Gastrocnemius medialis (tissue), 4 donors: ENCODE results near the gene NLRP5. TPM values are rescaled to one million over a fixed set of nuclear protein-coding genes. Genes with fewer than 3 reads are reported as not detected.
A peak's percentile ranks its signal among the peaks of the same experiment; 100 is the strongest.

Source experiments
- ATAC-seq, 2 donors: fragments of 150-250 bp; one replicate each; pipeline ENCODE4 v1.9.1; 2016
- DNase-seq, 2 donors: peaks; one replicate each; pipeline ENCODE4 v3.0.0-alpha.2; 2019
- H3K27ac ChIP-seq, 4 donors: fragments of 200-600 bp; sonication (generic); 1 replicate in 1 of 4; 2 replicates in 3 of 4; pipeline ENCODE4 v1.5.1; 2016 to 2018; ENCODE audit warnings: mild to moderate bottlenecking in 2 of 4, moderate library complexity in 1 of 4
- H3K27me3 ChIP-seq, 3 donors: fragments of 200-600 bp; sonication (generic) in 2 of 3; 1 replicate in 1 of 3; 2 replicates in 2 of 3; pipeline versions ENCODE4 v1.5.1 to v1.6.0; 2016 to 2019; ENCODE audit warnings: mild to moderate bottlenecking in 1 of 3, moderate library complexity in 1 of 3
- H3K36me3 ChIP-seq, 2 donors: fragments of 200-600 bp; sonication (generic) in 1 of 2; one replicate each; pipeline ENCODE4 v1.5.1; 2017 to 2018
- H3K4me1 ChIP-seq, 2 donors: fragments of 200-600 bp; sonication (generic) in 1 of 2; one replicate each; pipeline ENCODE4 v1.5.1; 2016 to 2017; ENCODE audit warnings: mild to moderate bottlenecking in 2 of 2
- H3K4me3 ChIP-seq, 4 donors: fragments of 200-600 bp; sonication (generic) in 3 of 4; 1 replicate in 1 of 4; 2 replicates in 3 of 4; pipeline ENCODE4 v1.5.1; 2016 to 2019; ENCODE audit warnings: mild to moderate bottlenecking in 2 of 4
- H3K9me3 ChIP-seq, 3 donors: fragments of 200-600 bp; sonication (generic) in 2 of 3; 1 replicate in 1 of 3; 2 replicates in 2 of 3; pipeline ENCODE4 v1.5.1; 2016 to 2019
- POLR2A ChIP-seq, 2 donors: fragments of 450-650 bp; IDR thresholded peaks; one replicate each; pipeline ENCODE4 v1.6.1; 2017; ENCODE audit warnings: antibody characterized with exemption in 2 of 2, mild to moderate bottlenecking in 2 of 2, moderate library complexity in 2 of 2
- in situ Hi-C, 4 donors: fragments of 200-750 bp; cut with MboI; loops; one replicate each; pipeline versions ENCODE4 v1.15.0 to v1.8.0; 2017; ENCODE audit warnings: low sequenced_read_pairs in 4 of 4
- intact Hi-C: fragments of 100-400 bp; cut with DNase I; formaldehyde crosslinking; loops from one replicate; pipeline ENCODE4 v1.15.1; 2023; ENCODE audit warnings: low total_unique reads
- total RNA-seq, 4 donors: library from RNA; depleted of rRNA; stranded (reverse); fragments of >200 nt; gene quantifications; one replicate each; pipeline versions ENCODE4 v1.1.0 to v1.2.3, GENCODE V29; 2016
- TF ChIP-seq, protein P1 (sequence below), 5 experiments: fragments of 450-650 bp in 3 of 5; fragments of 200-600 bp in 2 of 5; sonication (generic) in 2 of 5; IDR thresholded peaks in 4 of 5; conservative IDR thresholded peaks in 1 of 5; 1 replicate in 4 of 5; 2 replicates in 1 of 5; pipeline ENCODE4 v1.5.1; 2016 to 2019; ENCODE audit warnings: antibody characterized with exemption in 5 of 5, mild to moderate bottlenecking in 3 of 5, moderate library complexity in 3 of 5

The NLRP5 gene
- total RNA-seq, 4 donors from 2014 or later, result not detected

DNA sequence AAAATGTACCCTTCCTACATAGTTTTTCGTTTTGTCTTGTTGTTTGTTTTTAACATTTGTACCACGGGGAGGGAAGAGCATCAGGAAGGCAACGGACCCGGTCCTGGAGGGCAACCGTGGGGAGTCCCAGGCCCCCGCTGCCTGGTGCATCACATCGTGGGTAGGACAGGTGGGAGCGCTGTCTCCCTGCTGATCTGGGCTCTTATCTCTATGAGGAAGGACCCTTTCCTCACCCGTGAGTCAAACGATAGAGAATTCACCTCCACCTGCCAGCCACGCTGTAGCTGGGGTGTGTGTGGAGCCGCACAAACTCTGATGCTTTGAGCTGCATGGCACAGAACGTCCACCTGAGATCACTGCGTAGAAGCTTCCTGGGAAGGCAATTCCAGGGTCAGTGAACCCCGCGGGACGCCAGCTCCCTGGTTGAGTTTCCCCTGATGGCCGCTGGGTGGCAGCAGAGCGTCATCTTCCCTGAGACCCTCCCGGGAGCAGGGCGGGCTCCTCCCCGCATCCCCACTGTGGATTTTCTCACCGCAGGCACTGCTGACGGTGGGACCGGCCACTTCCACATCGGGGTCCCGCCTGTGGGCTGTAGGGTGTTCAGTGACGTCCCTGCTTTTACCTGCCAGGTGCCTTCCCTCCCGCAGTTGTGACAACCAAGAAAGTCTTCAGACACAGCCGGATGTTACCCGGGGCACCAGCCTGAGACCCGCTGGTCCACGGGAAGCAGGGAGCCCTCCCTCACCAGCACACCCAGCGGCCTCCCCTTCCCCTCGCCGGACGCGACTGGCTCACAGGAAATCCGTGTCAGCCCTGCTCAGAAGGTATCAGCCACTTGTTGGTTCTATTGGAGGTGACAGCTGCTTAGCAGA lies 79.8 kb downstream of the NLRP5 start:
- Histone ChIP-seq H3K27ac (no peak overlapping the region), H3K4me3 (peak overlapping the region in 1 of 4 donors; percentile 7), H3K36me3 (no peaks in the 10 kb centered on the region), H3K27me3 (peaks cover 0 to 5% (median 2%) of the 10 kb centered on the region in 3 donors), H3K9me3 (no peaks in the 10 kb centered on the region), H3K4me1 (no peaks in the 10 kb centered on the region)
- peak in 1 of 2 donors; percentile 35 for DNase-seq
- peak in 1 of 2 donors; percentile 62 for ATAC-seq
- no peak for TF ChIP-seq POLR2A (IDR thresholded peaks at IDR 0.05)
- TF ChIP-seq, protein P1, sequence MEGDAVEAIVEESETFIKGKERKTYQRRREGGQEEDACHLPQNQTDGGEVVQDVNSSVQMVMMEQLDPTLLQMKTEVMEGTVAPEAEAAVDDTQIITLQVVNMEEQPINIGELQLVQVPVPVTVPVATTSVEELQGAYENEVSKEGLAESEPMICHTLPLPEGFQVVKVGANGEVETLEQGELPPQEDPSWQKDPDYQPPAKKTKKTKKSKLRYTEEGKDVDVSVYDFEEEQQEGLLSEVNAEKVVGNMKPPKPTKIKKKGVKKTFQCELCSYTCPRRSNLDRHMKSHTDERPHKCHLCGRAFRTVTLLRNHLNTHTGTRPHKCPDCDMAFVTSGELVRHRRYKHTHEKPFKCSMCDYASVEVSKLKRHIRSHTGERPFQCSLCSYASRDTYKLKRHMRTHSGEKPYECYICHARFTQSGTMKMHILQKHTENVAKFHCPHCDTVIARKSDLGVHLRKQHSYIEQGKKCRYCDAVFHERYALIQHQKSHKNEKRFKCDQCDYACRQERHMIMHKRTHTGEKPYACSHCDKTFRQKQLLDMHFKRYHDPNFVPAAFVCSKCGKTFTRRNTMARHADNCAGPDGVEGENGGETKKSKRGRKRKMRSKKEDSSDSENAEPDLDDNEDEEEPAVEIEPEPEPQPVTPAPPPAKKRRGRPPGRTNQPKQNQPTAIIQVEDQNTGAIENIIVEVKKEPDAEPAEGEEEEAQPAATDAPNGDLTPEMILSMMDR (IDR thresholded peaks at IDR 0.05 in 4 of 5, conservative IDR thresholded peaks at IDR 0.05 in 1 of 5), result peak; percentile 44 to 88 (median 71)
- intact Hi-C loops (no loop called here), in situ Hi-C loops (loop anchor here in 1 of 4 donors (5.0 kb wide), 1 partner anchor 281 kb away; no protein-coding TSS in a partner anchor)

- intact Hi-C loops (no loop called here), in situ Hi-C loops (loop anchor here (5.0 to 10.0 kb wide), 4 partner anchors 95 to 285 kb away; no protein-coding TSS in a partner anchor)
- no peak overlapping the region for H3K4me3 ChIP-seq
- H3K9me3 ChIP-seq, result no peaks in the 10 kb centered on the region
- H3K4me1 ChIP-seq, result no peaks in the 10 kb centered on the region
- peaks cover 0 to 5% (median 2%) of the 10 kb centered on the region in 3 donors for H3K27me3 ChIP-seq
- no peaks in the 10 kb centered on the region for H3K36me3 ChIP-seq
- ATAC-seq (no peak), DNase-seq (no peak)
- TF ChIP-seq, protein P1 (IDR thresholded peaks at IDR 0.05 in 4 of 5, conservative IDR thresholded peaks at IDR 0.05 in 1 of 5), result no peak
- no peak for TF ChIP-seq POLR2A (IDR thresholded peaks at IDR 0.05)
- H3K27ac ChIP-seq, result no peak overlapping the region
Measured at GRCh38 chr19:56069642-56070041, 83.1 kb downstream of the NLRP5 start.

DNA sequence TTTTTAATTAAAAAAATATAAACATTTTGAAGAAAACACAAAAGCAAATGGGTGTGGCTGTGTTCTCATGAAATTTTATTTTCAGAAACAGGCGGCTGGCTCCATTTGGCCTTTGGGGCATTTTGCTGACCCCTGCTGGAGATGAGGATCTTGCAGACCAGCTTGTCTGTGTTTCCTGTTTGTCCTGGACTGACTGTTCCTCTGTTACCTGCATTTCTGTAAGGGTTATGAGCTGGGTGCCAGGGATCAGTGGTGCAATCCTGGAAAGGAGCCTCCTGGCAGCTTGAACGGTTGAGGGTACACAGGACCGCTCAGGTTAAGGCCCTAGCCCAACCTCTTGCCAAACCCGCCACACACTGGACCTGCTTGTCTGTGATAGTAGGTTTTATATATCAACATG lies 84.6 kb downstream of the NLRP5 start:
- no peak for ATAC-seq
- in situ Hi-C loops (loop anchor here in 3 of 4 donors (10.0 kb wide), 3 partner anchors 94 to 284 kb away; no protein-coding TSS in a partner anchor), intact Hi-C loops (no loop called here)

GRCh38 chr19:56076498-56076897 lies 89.9 kb downstream of the NLRP5 start:
- Histone ChIP-seq H3K4me1 (peaks cover 0 to 7% of the 10 kb centered on the region in 2 donors), H3K27me3 (no peaks in the 10 kb centered on the region), H3K27ac (no peak overlapping the region), H3K9me3 (no peaks in the 10 kb centered on the region), H3K4me3 (no peak overlapping the region), H3K36me3 (no peaks in the 10 kb centered on the region)
- intact Hi-C loops, result loop anchor here (1.0 kb wide), 2 partner anchors 96 to 274 kb away; no protein-coding TSS in a partner anchor
- DNase-seq (peak in 1 of 2 donors; percentile 37), ATAC-seq (peak; percentile 48 to 62)
- in situ Hi-C loops, result loop anchor here (5.0 to 10.0 kb wide), 4 partner anchors 88 to 278 kb away; no protein-coding TSS in a partner anchor
- TF ChIP-seq POLR2A (IDR thresholded peaks at IDR 0.05), result no peak
- TF ChIP-seq, protein P1 (IDR thresholded peaks at IDR 0.05 in 4 of 5, conservative IDR thresholded peaks at IDR 0.05 in 1 of 5), result peak; percentile 74 to 92 (median 82)

More for the DNA sequence above, 84.6 kb downstream of the NLRP5 start:
- no peak for DNase-seq
- Histone ChIP-seq H3K9me3 (no peaks in the 10 kb centered on the region), H3K36me3 (no peaks in the 10 kb centered on the region), H3K4me3 (no peak overlapping the region), H3K27me3 (peaks cover 0 to 1% (median under 1%) of the 10 kb centered on the region in 3 donors), H3K4me1 (no peaks in the 10 kb centered on the region), H3K27ac (no peak overlapping the region)
- TF ChIP-seq, protein P1 (IDR thresholded peaks at IDR 0.05 in 4 of 5, conservative IDR thresholded peaks at IDR 0.05 in 1 of 5), result no peak
- no peak for TF ChIP-seq POLR2A (IDR thresholded peaks at IDR 0.05)
